GM23338 (cell line): Measurements from ENCODE around the gene CEP72.

Experiments used
- CREB1 ChIP-seq: fragments of 250-450 bp; sonication (Bioruptor Pico); IDR thresholded peaks from 2 replicates; pipeline ENCODE4 v1.5.0; 2020; ENCODE audit warnings: low read depth, mild to moderate bottlenecking, moderate library complexity
- EZH2 ChIP-seq: fragments of 200-600 bp; sonication (generic); IDR thresholded peaks from one replicate; pipeline ENCODE4 v1.8.0; 2017; ENCODE audit warnings: antibody characterized with exemption, mild to moderate bottlenecking, low read depth; ENCODE audit not compliant: unreplicated experiment
- EZH2phosphoT487 ChIP-seq: fragments of 200-600 bp; sonication (generic); IDR thresholded peaks from one replicate; pipeline ENCODE4 v1.8.1; 2018; ENCODE audit warnings: antibody characterized with exemption; ENCODE audit not compliant: unreplicated experiment
- JUNB ChIP-seq: IDR thresholded peaks from one replicate; pipeline ENCODE4 v1.6.1; 2016; ENCODE audit warnings: antibody characterized with exemption; ENCODE audit not compliant: unreplicated experiment
- POLR2AphosphoS5 ChIP-seq: IDR thresholded peaks from 2 replicates; pipeline ENCODE4 v1.6.1; 2016; ENCODE audit warnings: antibody characterized with exemption, low read depth
- STAT1 ChIP-seq: IDR thresholded peaks from one replicate; pipeline ENCODE4 v1.6.1; 2016; ENCODE audit warnings: antibody characterized with exemption; ENCODE audit not compliant: unreplicated experiment
- ZNF114 ChIP-seq: fragments of 250-450 bp; sonication (Bioruptor Pico); IDR thresholded peaks from 2 replicates; pipeline ENCODE4 v1.5.0; 2020; ENCODE audit warnings: mild to moderate bottlenecking, moderate library complexity
- ZNF331 ChIP-seq: fragments of 250-450 bp; sonication (Bioruptor Pico); IDR thresholded peaks from 2 replicates; pipeline ENCODE4 v1.5.0; 2020; ENCODE audit warnings: low read depth, mild to moderate bottlenecking, moderate library complexity
- TF ChIP-seq, protein P1 (sequence below), 2 experiments: fragments of 200-600 bp in 1 of 2; sonication (generic) in 1 of 2; conservative IDR thresholded peaks; 2 replicates each; pipeline versions ENCODE4 v1.5.1 to v1.6.1; 2016 to 2017; ENCODE audit warnings: antibody characterized with exemption in 2 of 2, low read depth in 2 of 2, mild to moderate bottlenecking in 2 of 2, moderate library complexity in 1 of 2

DNA sequence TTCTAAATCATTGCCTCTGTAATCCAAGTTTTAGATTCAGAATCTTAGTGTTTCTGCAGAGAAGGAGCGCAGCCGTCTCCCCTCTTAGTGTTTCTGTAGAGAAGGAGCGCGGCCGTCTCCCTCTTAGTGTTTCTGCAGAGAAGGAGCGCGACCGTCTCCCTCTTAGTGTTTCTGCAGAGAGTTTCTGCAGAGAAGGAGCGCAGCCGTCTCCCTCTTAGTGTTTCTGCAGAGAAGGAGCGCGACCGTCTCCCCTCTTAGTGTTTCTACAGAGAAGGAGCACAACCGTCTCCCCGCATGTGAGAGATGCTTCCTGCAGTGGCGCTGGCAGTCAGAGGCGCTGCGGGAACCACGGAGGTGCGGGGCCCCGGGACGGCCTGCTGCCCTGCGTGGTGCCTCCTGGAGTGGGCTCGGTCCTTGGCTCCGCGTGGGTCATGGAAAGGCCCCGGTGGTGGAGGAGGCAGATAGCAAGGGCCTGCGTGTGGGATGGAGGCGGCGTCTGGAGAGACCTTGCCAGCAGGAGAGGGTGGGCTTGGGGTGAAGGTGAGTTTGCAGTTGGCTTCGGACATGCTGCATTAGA lies 10.9 kb downstream of the CEP72 start:
- TF ChIP-seq, protein P1, sequence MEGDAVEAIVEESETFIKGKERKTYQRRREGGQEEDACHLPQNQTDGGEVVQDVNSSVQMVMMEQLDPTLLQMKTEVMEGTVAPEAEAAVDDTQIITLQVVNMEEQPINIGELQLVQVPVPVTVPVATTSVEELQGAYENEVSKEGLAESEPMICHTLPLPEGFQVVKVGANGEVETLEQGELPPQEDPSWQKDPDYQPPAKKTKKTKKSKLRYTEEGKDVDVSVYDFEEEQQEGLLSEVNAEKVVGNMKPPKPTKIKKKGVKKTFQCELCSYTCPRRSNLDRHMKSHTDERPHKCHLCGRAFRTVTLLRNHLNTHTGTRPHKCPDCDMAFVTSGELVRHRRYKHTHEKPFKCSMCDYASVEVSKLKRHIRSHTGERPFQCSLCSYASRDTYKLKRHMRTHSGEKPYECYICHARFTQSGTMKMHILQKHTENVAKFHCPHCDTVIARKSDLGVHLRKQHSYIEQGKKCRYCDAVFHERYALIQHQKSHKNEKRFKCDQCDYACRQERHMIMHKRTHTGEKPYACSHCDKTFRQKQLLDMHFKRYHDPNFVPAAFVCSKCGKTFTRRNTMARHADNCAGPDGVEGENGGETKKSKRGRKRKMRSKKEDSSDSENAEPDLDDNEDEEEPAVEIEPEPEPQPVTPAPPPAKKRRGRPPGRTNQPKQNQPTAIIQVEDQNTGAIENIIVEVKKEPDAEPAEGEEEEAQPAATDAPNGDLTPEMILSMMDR (conservative IDR thresholded peaks at IDR 0.05; ENCODE audit: low read depth in 2 of 2) = no peak
- TF ChIP-seq ZNF331 (CRISPR knock-in tag) = no peak
- TF ChIP-seq EZH2 = no peak
- no peak for TF ChIP-seq STAT1
- no peak for TF ChIP-seq JUNB
- no peak for TF ChIP-seq POLR2AphosphoS5
- no peak for TF ChIP-seq ZNF114
- TF ChIP-seq CREB1 = no peak
- no peak for TF ChIP-seq EZH2phosphoT487
